Naive thymus-derived CD8-positive, alpha-beta T cell (primary cell): ENCODE measurements around the gene KY. TPM values are rescaled to one million over a fixed set of nuclear protein-coding genes. Genes with fewer than 3 reads are reported as not detected.

Experiments used
- ATAC-seq, 2 donors: fragments of 150-1000 bp; cut with Tn5 transposase in 1 of 2; sonication (Bioruptor Pico), chemical (Tn5 transposase) in 1 of 2; 1 replicate in 1 of 2; 2 replicates in 1 of 2; pipeline ENCODE4 v1.10.0; 2021; ENCODE audit warnings: mild to moderate bottlenecking in 2 of 2, moderate library complexity in 2 of 2
- POLR2A ChIA-PET: fragments of 350-600 bp; sonication (Branson Sonifier 250); formaldehyde crosslinking; loops from one replicate; lab custom pipeline; 2021; ENCODE audit warnings: antibody characterized with exemption; lab: Charles Lee
- DNase-seq, 10 donors: peaks; one replicate each; pipeline versions ENCODE4 v3.0.0 to v3.0.0-alpha.2; 2020 to 2022
- H3K27ac Mint-ChIP-seq, 10 donors: one replicate each; pipeline ENCODE4 v1.8.0; 2020 to 2022; ENCODE audit warnings: mild to moderate bottlenecking in 10 of 10, mixed read lengths in 10 of 10, moderate library complexity in 4 of 10, inconsistent platforms in 1 of 10
- H3K27me3 Mint-ChIP-seq, 5 donors: one replicate each; pipeline ENCODE4 v1.8.0; 2021 to 2022; ENCODE audit warnings: mixed read lengths in 5 of 5
- H3K36me3 Mint-ChIP-seq, 3 donors: one replicate each; pipeline ENCODE4 v1.8.0; 2020 to 2022; ENCODE audit warnings: mixed read lengths in 3 of 3, mild to moderate bottlenecking in 2 of 3, inconsistent platforms in 1 of 3
- H3K4me1 Mint-ChIP-seq, 4 donors: one replicate each; pipeline ENCODE4 v1.8.0; 2021 to 2022; ENCODE audit warnings: mixed read lengths in 4 of 4
- H3K4me3 Mint-ChIP-seq, 10 donors: one replicate each; pipeline ENCODE4 v1.8.0; 2020 to 2022; ENCODE audit warnings: mild to moderate bottlenecking in 10 of 10, mixed read lengths in 10 of 10, moderate library complexity in 6 of 10, inconsistent platforms in 1 of 10
- H3K9me3 Mint-ChIP-seq, 9 donors: one replicate each; pipeline ENCODE4 v1.8.0; 2020 to 2022; ENCODE audit warnings: mixed read lengths in 9 of 9, mild to moderate bottlenecking in 3 of 9, inconsistent platforms in 1 of 9, moderate library complexity in 1 of 9
- polyA plus RNA-seq, 3 donors: library from polyadenylated mRNA; unstranded; fragments of 300-500 nt; fragmentation: Illumina TruSeq; gene quantifications; one replicate each; pipeline ENCODE4 v1.2.3, GENCODE V29; 2021
- total RNA-seq, 8 experiments: library from RNA in 2 of 8; stranded (reverse) in 2 of 8; gene quantifications; one replicate each; pipeline ENCODE4 v1.2.3 and lab custom pipeline; 2021 to 2026

Gene KY
- total and polyA plus RNA-seq, 5 experiments from 2014 or later: not detected

DNA sequence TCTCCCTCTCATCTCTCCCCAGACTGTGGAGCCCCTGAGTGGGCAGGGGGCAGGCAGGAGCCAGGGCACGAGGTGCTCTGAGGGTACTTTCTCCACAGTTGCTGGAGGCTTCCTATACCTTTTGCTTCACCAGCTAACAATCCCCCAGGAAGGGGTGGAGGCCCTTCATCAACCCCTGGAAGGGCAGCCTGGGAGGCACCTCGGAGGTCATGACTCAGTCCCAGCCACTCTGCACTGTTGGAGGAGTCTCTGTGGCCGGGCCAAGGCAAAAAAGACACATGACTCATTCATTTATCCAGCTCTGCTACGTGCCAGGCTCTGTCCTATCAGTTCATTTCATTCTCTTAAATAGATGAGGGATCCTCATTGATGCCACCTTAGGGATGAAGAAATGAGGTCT is 15.6 kb upstream of the KY start:
- peaks cover 0 to under 1% (median 0%) of the 10 kb centered on the region in 3 donors for H3K36me3 Mint-ChIP-seq
- ATAC-seq: no peak
- H3K27me3 Mint-ChIP-seq: peaks cover 1 to 14% (median 10%) of the 10 kb centered on the region in 5 donors
- H3K27ac Mint-ChIP-seq: no peak overlapping the region
- no peak overlapping the region for H3K4me3 Mint-ChIP-seq
- H3K9me3 Mint-ChIP-seq: peaks cover 0 to 5% (median 2%) of the 10 kb centered on the region in 9 donors
- H3K4me1 Mint-ChIP-seq: peaks cover 0 to 2% (median 0%) of the 10 kb centered on the region in 4 donors
- POLR2A ChIA-PET: no interaction called here
- DNase-seq: no peak

DNA sequence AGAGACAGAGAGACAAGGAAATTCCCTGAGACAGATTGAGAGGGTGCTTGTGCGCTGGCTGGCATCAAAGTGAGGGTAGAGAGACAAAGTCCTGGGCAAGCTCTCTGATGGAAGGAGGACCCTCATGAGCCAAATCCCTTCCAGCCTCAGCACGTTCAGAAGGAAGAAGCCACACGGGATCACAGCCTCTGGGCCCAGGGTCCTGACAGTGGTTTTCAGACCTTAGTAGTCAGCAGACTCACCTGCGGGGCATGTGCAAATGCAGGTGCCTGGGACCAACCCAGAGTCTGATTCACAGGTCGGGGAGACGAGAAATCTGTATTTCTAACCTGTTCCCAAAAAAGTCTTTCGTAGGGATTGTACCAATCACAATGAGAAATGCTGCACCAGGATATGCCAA is 15.2 kb upstream of the KY start:
- Mint-ChIP-seq H3K27me3 (peaks cover 3 to 18% (median 10%) of the 10 kb centered on the region in 5 donors), H3K27ac (no peak overlapping the region), H3K4me1 (peaks cover 0 to 2% (median 0%) of the 10 kb centered on the region in 4 donors), H3K9me3 (peaks cover 0 to 8% (median 4%) of the 10 kb centered on the region in 9 donors), H3K4me3 (no peak overlapping the region), H3K36me3 (peaks cover 0 to 2% (median 0%) of the 10 kb centered on the region in 3 donors)
- DNase-seq (no peak), ATAC-seq (no peak)
- POLR2A ChIA-PET: no interaction called here

DNA sequence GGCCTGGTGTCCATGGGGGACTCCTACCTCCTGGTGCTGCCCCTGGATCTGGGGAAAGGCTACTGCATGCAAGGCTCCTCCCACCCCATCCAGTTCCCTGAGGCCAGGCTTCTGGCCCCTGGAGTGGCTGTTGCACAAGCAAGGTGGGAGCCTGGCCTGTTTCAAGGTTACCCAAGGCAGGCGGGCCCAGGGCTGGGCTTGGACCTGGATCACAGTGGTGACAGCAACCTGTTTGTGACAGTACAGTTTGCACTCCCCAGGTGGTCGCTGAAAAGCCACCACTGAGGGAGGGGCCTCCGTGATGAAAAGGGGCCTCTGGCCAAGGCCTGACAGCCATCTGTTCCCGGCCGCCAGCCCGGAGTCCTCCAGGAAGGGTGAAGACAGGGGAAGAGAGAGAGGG is 14.4 kb upstream of the KY start:
- H3K4me1 Mint-ChIP-seq: peaks cover 0 to 2% (median 0%) of the 10 kb centered on the region in 4 donors

DNA sequence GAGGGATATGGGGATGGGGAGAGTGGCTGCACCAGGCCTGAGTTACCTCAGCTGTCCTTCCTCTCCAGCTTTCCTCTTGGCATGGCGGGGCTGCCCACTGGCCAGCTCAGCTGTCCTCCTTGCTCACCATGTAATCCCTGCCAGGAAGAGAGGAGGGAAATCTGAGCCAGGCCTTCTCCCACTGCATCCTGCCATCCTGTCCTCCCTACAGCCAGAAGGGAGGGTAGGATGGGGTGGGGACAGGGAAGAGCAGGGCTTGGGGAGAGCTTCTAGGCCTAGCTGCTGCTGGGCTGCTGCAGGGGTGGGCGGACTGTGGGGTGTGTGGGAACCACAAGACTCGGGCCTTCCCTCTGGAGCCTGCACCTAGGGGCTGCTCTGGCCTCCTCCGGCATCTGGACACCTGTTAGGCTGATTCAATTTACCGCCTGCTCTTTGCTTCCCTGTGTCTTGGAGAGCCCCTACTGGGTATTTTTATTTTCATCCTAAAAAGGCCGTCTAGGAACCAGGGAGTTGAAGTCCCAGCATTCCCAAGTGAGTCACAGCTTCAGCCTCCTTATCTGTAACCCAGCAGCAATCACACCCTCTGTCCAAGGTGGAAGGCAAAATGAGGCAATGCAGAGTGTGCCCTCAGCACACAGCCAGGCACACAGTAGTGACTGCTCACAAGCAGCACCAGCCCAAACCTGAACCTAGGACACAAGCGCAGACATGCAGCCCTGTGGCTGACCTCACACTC is 13.1 kb upstream of the KY start:
- peak overlapping the region in 1 of 10 donors; percentile 14 for H3K4me3 Mint-ChIP-seq
- ATAC-seq (no peak), DNase-seq (no peak)
- H3K27me3 Mint-ChIP-seq: peaks cover 2 to 18% (median 10%) of the 10 kb centered on the region in 5 donors
- peaks cover 0 to 2% (median 0%) of the 10 kb centered on the region in 4 donors for H3K4me1 Mint-ChIP-seq
- H3K9me3 Mint-ChIP-seq: peaks cover 0 to 13% (median 4%) of the 10 kb centered on the region in 9 donors
- POLR2A ChIA-PET: no interaction called here
- H3K36me3 Mint-ChIP-seq: peaks cover 0 to 2% (median 0%) of the 10 kb centered on the region in 3 donors
- H3K27ac Mint-ChIP-seq: no peak overlapping the region

More for the DNA sequence above, 14.4 kb upstream of the KY start:
- Mint-ChIP-seq H3K27me3 (peaks cover 2 to 18% (median 10%) of the 10 kb centered on the region in 5 donors), H3K27ac (no peak overlapping the region), H3K9me3 (peaks cover 0 to 13% (median 4%) of the 10 kb centered on the region in 9 donors), H3K4me3 (no peak overlapping the region), H3K36me3 (peaks cover 0 to 2% (median 0%) of the 10 kb centered on the region in 3 donors)
- ATAC-seq (no peak), DNase-seq (no peak)
- POLR2A ChIA-PET: no interaction called here

DNA sequence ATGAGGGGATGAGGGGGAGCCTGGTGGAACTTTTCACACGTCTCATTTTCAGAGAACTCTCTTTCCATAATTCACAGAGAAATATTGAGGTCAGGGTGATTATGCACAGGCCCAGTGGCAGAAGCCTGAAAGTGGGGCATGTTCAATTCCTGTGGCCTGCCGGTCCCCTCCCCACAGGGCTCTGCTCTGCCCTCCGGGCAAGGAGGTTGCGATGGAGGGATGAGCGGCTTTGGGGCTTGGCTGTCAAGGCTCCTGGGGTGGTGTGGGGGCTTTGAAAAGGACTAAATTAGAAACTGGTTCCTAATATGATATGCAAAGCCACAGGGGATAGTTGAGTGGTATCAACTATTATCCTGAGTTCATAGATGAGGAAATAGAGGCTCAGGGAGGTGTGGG is 9.2 kb upstream of the KY start:
- Mint-ChIP-seq H3K27ac (no peak overlapping the region), H3K36me3 (peaks cover 0 to 2% (median 0%) of the 10 kb centered on the region in 3 donors), H3K4me1 (no peaks in the 10 kb centered on the region), H3K9me3 (peaks cover 0 to 13% (median 2%) of the 10 kb centered on the region in 9 donors), H3K4me3 (no peak overlapping the region), H3K27me3 (peaks cover 0 to 16% (median 2%) of the 10 kb centered on the region in 5 donors)
- DNase-seq: no peak
- no peak for ATAC-seq
- POLR2A ChIA-PET: no interaction called here

DNA sequence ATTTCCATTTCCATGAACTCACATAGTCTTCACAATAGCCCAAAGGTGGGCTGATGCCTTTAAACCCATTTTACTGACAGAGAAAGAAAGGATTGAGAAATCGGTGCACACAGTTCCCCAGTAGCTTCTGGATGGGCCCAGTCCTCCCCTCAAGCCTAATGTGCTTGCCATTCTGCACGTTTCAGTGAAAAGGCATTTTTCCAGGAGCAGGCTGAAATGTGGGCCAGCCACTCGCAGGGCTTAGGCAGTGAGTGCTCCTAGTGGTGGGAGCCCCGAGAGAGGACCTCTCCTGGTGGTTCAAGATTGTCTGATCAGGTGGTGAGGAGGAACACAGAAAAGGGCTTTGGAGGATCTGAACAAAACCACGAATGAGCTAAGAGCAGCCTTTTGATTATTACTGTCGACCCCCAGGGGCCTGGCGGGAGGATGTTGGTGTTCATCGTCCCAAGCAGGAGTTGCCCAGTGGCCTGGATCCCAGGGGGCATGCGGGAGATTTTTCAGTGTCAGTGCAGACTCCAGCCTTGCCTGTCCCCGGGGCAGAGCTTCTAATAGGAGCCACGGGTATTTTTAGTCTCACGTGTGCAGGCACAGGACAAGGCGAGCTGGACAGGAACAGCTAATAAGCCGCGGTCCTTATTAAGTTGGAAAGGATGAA is 8.7 kb upstream of the KY start:
- Mint-ChIP-seq H3K4me3 (no peak overlapping the region), H3K36me3 (peaks cover 0 to 2% (median 0%) of the 10 kb centered on the region in 3 donors), H3K27ac (no peak overlapping the region), H3K9me3 (peaks cover 0 to 13% (median 2%) of the 10 kb centered on the region in 9 donors), H3K27me3 (peaks cover 0 to 16% (median 6%) of the 10 kb centered on the region in 5 donors), H3K4me1 (no peaks in the 10 kb centered on the region)
- ATAC-seq: no peak
- POLR2A ChIA-PET: no interaction called here
- no peak for DNase-seq

DNA sequence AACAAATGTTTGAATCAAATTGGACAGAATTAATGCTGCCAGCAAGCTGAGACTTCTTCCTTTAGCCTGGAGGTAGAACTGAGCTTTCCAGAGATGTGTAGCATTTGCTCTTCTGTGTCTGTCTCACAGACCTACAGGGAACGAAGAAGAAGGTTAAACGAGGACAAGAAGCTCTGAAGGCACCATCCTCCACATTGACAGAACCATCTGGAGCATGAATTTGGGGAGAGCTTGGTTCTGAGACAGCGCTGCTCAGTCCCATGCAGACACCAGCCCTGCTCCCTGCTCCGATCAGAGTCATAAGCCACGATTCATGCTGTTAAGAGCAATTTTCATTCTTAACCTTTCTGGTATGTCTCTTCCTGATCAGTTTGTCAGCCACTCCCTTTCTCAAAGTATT is 7.7 kb upstream of the KY start:
- H3K27ac Mint-ChIP-seq: no peak overlapping the region
- H3K4me1 Mint-ChIP-seq: no peaks in the 10 kb centered on the region
- POLR2A ChIA-PET: no interaction called here
- peaks cover 0 to 2% (median 0%) of the 10 kb centered on the region in 3 donors for H3K36me3 Mint-ChIP-seq
- ATAC-seq (no peak), DNase-seq (no peak)
- H3K9me3 Mint-ChIP-seq: peaks cover 0 to 13% (median 2%) of the 10 kb centered on the region in 9 donors
- H3K4me3 Mint-ChIP-seq: no peak overlapping the region
- H3K27me3 Mint-ChIP-seq: peaks cover 7 to 23% (median 10%) of the 10 kb centered on the region in 5 donors

DNA sequence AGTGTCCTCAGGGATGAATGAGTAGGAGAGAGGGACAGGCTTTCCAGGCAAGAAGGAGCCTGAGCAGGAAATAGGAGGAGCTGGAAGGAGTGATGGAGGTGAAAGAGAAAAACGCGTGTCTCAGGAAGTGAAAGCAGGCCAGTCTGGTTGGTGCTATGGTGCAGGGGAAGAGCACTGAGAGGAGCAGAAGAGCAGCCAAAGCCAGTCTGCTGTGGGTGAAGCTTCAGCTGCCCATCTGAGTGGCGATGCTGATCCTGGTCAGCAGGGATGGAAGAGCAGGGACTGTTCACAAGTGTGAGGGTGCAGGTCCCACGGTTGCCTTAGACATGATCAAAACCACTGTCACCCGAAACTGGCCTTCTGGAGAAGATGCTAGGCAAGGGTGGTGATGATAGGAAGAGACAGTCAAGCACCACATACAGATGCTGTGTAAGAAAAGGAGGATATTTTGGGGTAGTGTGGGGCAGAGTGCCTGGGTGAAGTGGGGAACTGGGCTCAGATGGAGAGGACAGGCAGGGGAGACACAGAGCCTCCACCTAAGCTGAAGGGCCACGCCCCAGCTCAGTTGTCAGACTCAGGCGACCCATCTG is 5.5 kb upstream of the KY start:
- Mint-ChIP-seq H3K27ac (no peak overlapping the region), H3K4me3 (no peak overlapping the region), H3K27me3 (peaks cover 10 to 28% (median 21%) of the 10 kb centered on the region in 5 donors)

DNA sequence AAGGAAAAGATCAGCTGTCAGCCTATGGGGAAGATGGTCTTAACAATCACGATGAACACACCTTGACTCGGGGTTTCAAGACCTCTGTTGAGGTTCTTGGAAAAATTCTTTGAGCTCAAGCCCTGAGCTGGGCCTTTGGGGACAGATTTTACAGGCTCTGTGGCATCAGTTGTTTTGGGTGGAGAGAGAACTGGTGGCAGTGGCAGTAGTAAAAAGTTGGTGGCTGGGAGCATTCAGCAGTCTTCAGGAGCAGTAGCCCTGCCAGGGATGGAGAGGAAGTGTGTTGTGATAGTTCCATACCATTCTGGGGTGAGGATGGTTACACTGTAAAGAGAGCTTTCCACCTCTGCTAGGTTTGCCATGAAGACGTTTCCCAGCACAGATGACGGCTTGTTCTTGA is 4.9 kb upstream of the KY start:
- Mint-ChIP-seq H3K4me1 (peaks cover 0 to 5% (median 0%) of the 10 kb centered on the region in 4 donors), H3K27ac (no peak overlapping the region), H3K36me3 (no peaks in the 10 kb centered on the region), H3K4me3 (no peak overlapping the region), H3K9me3 (peaks cover 0 to under 1% (median 0%) of the 10 kb centered on the region in 9 donors), H3K27me3 (peaks cover 10 to 30% (median 21%) of the 10 kb centered on the region in 5 donors)
- DNase-seq (no peak), ATAC-seq (no peak)
- POLR2A ChIA-PET: no interaction called here

More for the DNA sequence above, 5.5 kb upstream of the KY start:
- POLR2A ChIA-PET: no interaction called here
- no peak for DNase-seq
- H3K4me1 Mint-ChIP-seq: peaks cover 0 to 3% (median 0%) of the 10 kb centered on the region in 4 donors
- H3K36me3 Mint-ChIP-seq: no peaks in the 10 kb centered on the region
- peaks cover 0 to 7% (median 0%) of the 10 kb centered on the region in 9 donors for H3K9me3 Mint-ChIP-seq
- ATAC-seq: no peak

DNA sequence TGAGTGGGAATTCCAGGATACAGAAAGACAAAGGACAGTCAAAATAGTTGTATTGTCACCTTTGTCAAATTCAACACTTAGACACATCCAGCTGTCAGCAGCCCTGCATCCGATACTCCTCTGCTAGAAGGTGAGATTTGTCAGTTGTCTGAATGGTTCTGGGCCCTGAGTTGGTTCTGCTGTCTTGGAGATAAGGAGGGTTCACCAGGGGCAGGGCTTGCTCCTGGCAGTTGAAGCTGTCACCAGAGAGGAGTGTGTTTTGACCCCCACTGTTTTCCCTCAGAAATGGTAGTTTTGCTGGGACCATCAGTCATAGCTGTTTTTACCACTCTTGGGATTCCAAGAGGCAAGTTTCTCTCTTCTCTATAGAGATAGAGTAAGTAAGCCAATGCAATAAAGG is 3.2 kb upstream of the KY start:
- ATAC-seq: no peak
- Mint-ChIP-seq H3K36me3 (no peaks in the 10 kb centered on the region), H3K27ac (no peak overlapping the region), H3K4me1 (peaks cover 0 to 7% (median 0%) of the 10 kb centered on the region in 4 donors), H3K4me3 (no peak overlapping the region), H3K27me3 (peaks cover 11 to 41% (median 27%) of the 10 kb centered on the region in 5 donors), H3K9me3 (no peaks in the 10 kb centered on the region)
- POLR2A ChIA-PET: no interaction called here
- DNase-seq: no peak

DNA sequence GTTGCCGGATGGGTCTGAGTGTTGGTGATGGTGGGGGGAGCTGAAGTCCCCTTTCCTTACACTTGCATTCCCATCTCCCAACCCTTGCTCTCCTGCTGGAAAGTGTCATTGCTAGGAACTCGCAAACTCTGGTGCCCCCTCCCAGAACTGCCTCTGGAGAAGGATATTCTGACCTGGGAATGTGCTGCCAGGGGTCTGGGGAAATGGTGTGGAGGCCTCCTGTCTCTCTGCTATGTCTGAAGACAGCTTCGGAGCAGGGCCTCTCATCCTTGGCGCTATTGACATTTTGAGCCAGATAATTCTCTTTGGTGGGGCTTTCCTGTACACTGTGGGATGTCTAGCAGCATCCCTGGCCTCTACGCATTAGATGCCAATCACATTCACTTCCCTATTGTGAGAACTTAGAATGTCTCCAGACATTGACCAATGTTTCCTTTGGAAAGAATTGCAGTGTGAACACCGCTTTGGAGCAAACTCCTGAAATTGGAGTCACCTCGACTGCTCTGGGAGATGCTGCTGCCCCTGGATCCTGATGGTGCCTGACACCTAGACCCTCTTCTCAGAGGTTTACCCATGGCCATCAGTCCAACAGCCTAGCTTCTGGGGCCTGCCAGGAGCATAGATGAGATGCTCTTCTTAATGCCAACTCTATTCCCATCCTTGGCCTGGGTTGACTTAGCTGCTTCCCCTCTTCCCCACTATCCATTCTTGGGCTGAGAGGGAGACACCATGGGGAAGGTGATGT is 2.2 kb upstream of the KY start:
- ATAC-seq (no peak), DNase-seq (no peak)
- H3K4me1 Mint-ChIP-seq: peaks cover 0 to 7% (median 0%) of the 10 kb centered on the region in 4 donors
- no peaks in the 10 kb centered on the region for H3K36me3 Mint-ChIP-seq
- no peak overlapping the region for H3K27ac Mint-ChIP-seq
- peaks cover 11 to 41% (median 30%) of the 10 kb centered on the region in 5 donors for H3K27me3 Mint-ChIP-seq
- no peaks in the 10 kb centered on the region for H3K9me3 Mint-ChIP-seq
- no peak overlapping the region for H3K4me3 Mint-ChIP-seq
- POLR2A ChIA-PET: no interaction called here

DNA sequence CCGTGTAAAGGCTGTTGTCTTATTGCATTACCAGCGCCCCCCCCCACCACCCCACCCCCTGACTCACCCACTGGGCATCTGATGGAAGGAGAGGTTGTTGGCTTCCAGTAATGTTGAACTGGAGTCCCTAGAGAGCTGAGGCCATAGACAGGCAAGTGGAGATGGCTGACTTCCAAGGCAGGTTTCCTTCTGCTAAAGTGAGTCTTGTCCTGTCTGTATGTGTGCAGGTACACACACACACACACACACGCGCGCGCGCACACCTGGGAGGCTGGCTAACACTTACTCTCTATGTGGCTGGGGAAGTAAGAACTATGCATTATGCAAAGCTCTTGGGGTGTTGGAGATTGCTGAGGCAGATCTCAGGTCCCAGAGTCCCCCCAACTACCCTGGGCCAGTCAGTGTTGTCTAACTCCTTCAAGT is 1.6 kb upstream of the KY start:
- Mint-ChIP-seq H3K27me3 (peaks cover 11 to 41% (median 30%) of the 10 kb centered on the region in 5 donors), H3K9me3 (no peaks in the 10 kb centered on the region), H3K36me3 (no peaks in the 10 kb centered on the region), H3K4me3 (no peak overlapping the region), H3K4me1 (peaks cover 0 to 7% (median 0%) of the 10 kb centered on the region in 4 donors), H3K27ac (no peak overlapping the region)
- ATAC-seq: no peak
- POLR2A ChIA-PET: no interaction called here
- DNase-seq: no peak
